H9 (cell line): ENCODE data around the gene F2. TPM values are rescaled to one million over a fixed set of nuclear protein-coding genes. Genes with fewer than 3 reads are reported as not detected.

ENCODE experiments used
- DNase-seq: peaks from one replicate; pipeline ENCODE4 v3.0.0-alpha.2; 2017
- H2AFZ ChIP-seq: one replicate; pipeline ENCODE4 v1.6.1; 2013; ENCODE audit warnings: mild to moderate bottlenecking, low read length, control low read depth, moderate library complexity
- H2AK5ac ChIP-seq: 2 replicates; pipeline ENCODE4 v1.6.1; 2013; ENCODE audit warnings: low read length, control low read depth, mixed read lengths; ENCODE audit not compliant: insufficient read length
- H2BK120ac ChIP-seq: one replicate; pipeline ENCODE4 v1.6.1; 2013; ENCODE audit warnings: low read depth, mild to moderate bottlenecking, low read length, control low read depth, inconsistent platforms; ENCODE audit not compliant: poor library complexity, severe bottlenecking
- H2BK12ac ChIP-seq: 2 replicates; pipeline ENCODE4 v1.6.1; 2013; ENCODE audit warnings: low read length, control low read depth, mixed read lengths, low read depth; ENCODE audit not compliant: insufficient read length
- H2BK15ac ChIP-seq: 2 replicates; pipeline ENCODE4 v1.6.1; 2013; ENCODE audit warnings: low read depth, low read length, control low read depth
- H2BK20ac ChIP-seq: one replicate; pipeline ENCODE4 v1.6.1; 2013; ENCODE audit warnings: low read depth, mild to moderate bottlenecking, low read length, control low read depth, inconsistent platforms; ENCODE audit not compliant: poor library complexity, severe bottlenecking
- H2BK5ac ChIP-seq: 2 replicates; pipeline ENCODE4 v1.6.1; 2013; ENCODE audit warnings: low read length, control low read depth, mixed read lengths; ENCODE audit not compliant: insufficient read length
- H3K14ac ChIP-seq: 2 replicates; pipeline ENCODE4 v1.6.1; 2013; ENCODE audit warnings: low read length, control low read depth; ENCODE audit not compliant: insufficient read depth
- H3K18ac ChIP-seq: 2 replicates; pipeline ENCODE4 v1.6.1; 2013; ENCODE audit warnings: low read depth, mild to moderate bottlenecking, mixed read lengths, low read length, control low read depth; ENCODE audit not compliant: insufficient read length
- H3K23ac ChIP-seq: 2 replicates; pipeline ENCODE4 v1.6.1; 2013; ENCODE audit warnings: low read length, control low read depth, mixed read lengths, low read depth; ENCODE audit not compliant: insufficient read length
- H3K23me2 ChIP-seq: 2 replicates; pipeline ENCODE4 v1.6.1; 2013; ENCODE audit warnings: low read depth, mild to moderate bottlenecking, mixed read lengths, low read length, control low read depth; ENCODE audit not compliant: insufficient read length, poor library complexity, severe bottlenecking
- H3K27ac ChIP-seq: 2 replicates; pipeline ENCODE4 v1.5.1; 2013; ENCODE audit warnings: low read length, control low read depth, mixed read lengths, low read depth; ENCODE audit not compliant: insufficient read length
- H3K27me3 ChIP-seq: 2 replicates; pipeline ENCODE4 v1.6.1; 2013; ENCODE audit warnings: low read length, control low read depth, inconsistent platforms; ENCODE audit not compliant: insufficient read depth
- H3K4ac ChIP-seq: 2 replicates; pipeline ENCODE4 v1.6.1; 2013; ENCODE audit warnings: low read depth, mild to moderate bottlenecking, control low read depth, inconsistent platforms, low read length, moderate library complexity
- H3K4me1 ChIP-seq: 2 replicates; pipeline ENCODE4 v1.6.1; 2013; ENCODE audit warnings: low read length, control low read depth, inconsistent platforms; ENCODE audit not compliant: insufficient read depth
- H3K4me2 ChIP-seq: 2 replicates; pipeline ENCODE4 v1.6.1; 2013; ENCODE audit warnings: low read length, control low read depth, mixed read lengths; ENCODE audit not compliant: insufficient read length, insufficient read depth
- H3K56ac ChIP-seq: 2 replicates; pipeline ENCODE4 v1.6.1; 2013; ENCODE audit warnings: low read depth, mild to moderate bottlenecking, mixed read lengths, low read length, control low read depth; ENCODE audit not compliant: insufficient read length
- H3K79me1 ChIP-seq: 2 replicates; pipeline ENCODE4 v1.6.1; 2013; ENCODE audit warnings: low read depth, mild to moderate bottlenecking, moderate library complexity, low read length, control low read depth, inconsistent platforms; ENCODE audit not compliant: insufficient read depth, poor library complexity, severe bottlenecking
- H3K79me2 ChIP-seq: 2 replicates; pipeline ENCODE4 v1.6.1; 2013; ENCODE audit warnings: low read length, control low read depth, inconsistent platforms; ENCODE audit not compliant: insufficient read depth
- H3K9ac ChIP-seq: 2 replicates; pipeline ENCODE4 v1.6.1; 2013; ENCODE audit warnings: low read length, control low read depth, mixed read lengths; ENCODE audit not compliant: insufficient read length; ENCODE audit errors: extremely low read depth
- H3K9me3 ChIP-seq: one replicate; pipeline ENCODE4 v1.6.1; 2013; ENCODE audit warnings: low read depth, low read length, inconsistent platforms; ENCODE audit not compliant: control insufficient read depth
- H3T11ph ChIP-seq: one replicate; pipeline ENCODE4 v1.6.1; 2013; ENCODE audit warnings: mild to moderate bottlenecking, low read length, control low read depth, inconsistent platforms
- H4K20me1 ChIP-seq: one replicate; pipeline ENCODE4 v1.6.1; 2013; ENCODE audit not compliant: control insufficient read depth, insufficient read length, insufficient read depth
- H4K5ac ChIP-seq: 2 replicates; pipeline ENCODE4 v1.6.1; 2013; ENCODE audit warnings: low read depth, mild to moderate bottlenecking, mixed read lengths, low read length, control low read depth; ENCODE audit not compliant: insufficient read length
- H4K8ac ChIP-seq: replicated peaks from 2 replicates; pipeline ENCODE4 v1.6.1; 2013; ENCODE audit warnings: low read length, control low read depth, mixed read lengths, low read depth; ENCODE audit not compliant: insufficient read length
- H4K91ac ChIP-seq: 2 replicates; pipeline ENCODE4 v1.6.1; 2013; ENCODE audit warnings: low read depth, mild to moderate bottlenecking, moderate library complexity, mixed read lengths, low read length, control low read depth; ENCODE audit not compliant: insufficient read length
- H3K27ac Mint-ChIP-seq, 3 experiments: 2 replicates in 2 of 3; 3 replicates in 1 of 3; pipeline ENCODE4 v1.8.0; 2020 to 2021; ENCODE audit warnings: mixed read lengths in 3 of 3, mild to moderate bottlenecking in 1 of 3, moderate library complexity in 1 of 3
- H3K27me3 Mint-ChIP-seq: 2 replicates; pipeline ENCODE4 v1.8.0; 2021; ENCODE audit warnings: low read depth, mild to moderate bottlenecking, moderate library complexity, mixed read lengths
- H3K36me3 Mint-ChIP-seq, 3 experiments: 2 replicates in 2 of 3; 3 replicates in 1 of 3; pipeline ENCODE4 v1.8.0; 2020 to 2021; ENCODE audit warnings: low read depth in 3 of 3, mixed read lengths in 3 of 3; ENCODE audit not compliant: insufficient read depth in 1 of 3
- H3K4me1 Mint-ChIP-seq, 2 experiments: 2 replicates each; pipeline ENCODE4 v1.8.0; 2020; ENCODE audit warnings: mixed read lengths in 2 of 2
- H3K4me3 Mint-ChIP-seq, 2 experiments: 2 replicates in 1 of 2; 3 replicates in 1 of 2; pipeline ENCODE4 v1.8.0; 2020 to 2021; ENCODE audit warnings: mild to moderate bottlenecking in 2 of 2, mixed read lengths in 2 of 2, moderate library complexity in 1 of 2
- H3K9me3 Mint-ChIP-seq, 2 experiments: 2 replicates in 1 of 2; 3 replicates in 1 of 2; pipeline ENCODE4 v1.8.0; 2020; ENCODE audit warnings: mild to moderate bottlenecking in 2 of 2, mixed read lengths in 2 of 2, moderate library complexity in 1 of 2
- CTCF ChIP-seq: fragments of 200-600 bp; sonication (generic); conservative IDR thresholded peaks from 3 replicates; pipeline ENCODE4 v1.8.0; 2021; ENCODE audit warnings: antibody characterized with exemption, mild to moderate bottlenecking
- WGBS: extraction: QIAGEN DNeasy Blood & Tissue Kit; methylation state at CpG from one replicate; pipeline ENCODE4 v1.1.7; 2013; ENCODE audit warnings: missing lambda C conversion rate, low lambda C conversion rate, mixed read lengths; ENCODE audit not compliant: insufficient read length; ENCODE audit errors: extremely low coverage; 5-methylcytosine and 5-hydroxymethylcytosine counted together
- total RNA-seq: library from RNA; stranded (reverse); gene quantifications from 2 replicates; pipeline ENCODE4 v1.2.1, GENCODE V29; 2021

F2 gene
- total RNA-seq, 1 experiment from 2014 or later = not detected

GRCh38 chr11:46738887-46739286 lies 19.9 kb downstream of the F2 start:
- Mint-ChIP-seq H3K27ac (peak overlapping the region; percentile 8 to 68 (median 9); a peak in 2 of 7 replicates), H3K36me3 (peaks cover 23 to 33% (median 31%) of the 10 kb centered on the region in 3 experiments; a peak in 6 of 7 replicates), H3K4me3 (no peak overlapping the region), H3K27me3 (no peaks in the 10 kb centered on the region; the same call in 1 of the 2 replicates), H3K4me1 (peaks cover 6 to 8% of the 10 kb centered on the region in 2 experiments), H3K9me3 (no peaks in the 10 kb centered on the region; a peak in 1 of 5 replicates)
- Histone ChIP-seq H4K8ac (no peak overlapping the region), H3K4me1 (no peaks in the 10 kb centered on the region), H4K20me1 (no peaks in the 10 kb centered on the region), H3K27ac (no peak overlapping the region), H3K27me3 (no peaks in the 10 kb centered on the region), H2BK15ac (no peak overlapping the region), H3T11ph (no peak overlapping the region), H3K9me3 (no peaks in the 10 kb centered on the region), H3K56ac (no peak overlapping the region), H2BK120ac (no peak overlapping the region), H2AFZ (no peak overlapping the region), H3K23me2 (no peaks in the 10 kb centered on the region), H3K18ac (no peak overlapping the region), H2AK5ac (no peak overlapping the region), H3K14ac (no peak overlapping the region), H3K9ac (no peak overlapping the region), H2BK12ac (no peak overlapping the region), H3K79me2 (no peaks in the 10 kb centered on the region), H4K5ac (no peak overlapping the region), H3K4ac (no peak overlapping the region), H3K4me2 (no peak overlapping the region), H4K91ac (no peak overlapping the region), H3K23ac (no peak overlapping the region), H2BK5ac (no peak overlapping the region), H2BK20ac (no peak overlapping the region), H3K79me1 (no peaks in the 10 kb centered on the region)
- no peak for DNase-seq
- no peak for TF ChIP-seq CTCF
- no CpG with 5 or more reads among the region's 6 CpGs for WGBS
